Measurements from ENCODE around the gene CST5.
"Not testable (repeated sequence)": the region's sequence is repeated elsewhere in the genome, so short reads cannot be mapped to it uniquely, and the experiment has no call there.

The CST5 gene

GRCh38 chr20:23887856-23888255 is 8.3 kb upstream of the CST5 start:
- DNase-seq = no peak

GRCh38 chr20:23884771-23885162 is 5.2 kb upstream of the CST5 start:
- DNase-seq = no peak

GRCh38 chr20:23884136-23884770 is 4.7 kb upstream of the CST5 start:
- no peak for DNase-seq

DNA sequence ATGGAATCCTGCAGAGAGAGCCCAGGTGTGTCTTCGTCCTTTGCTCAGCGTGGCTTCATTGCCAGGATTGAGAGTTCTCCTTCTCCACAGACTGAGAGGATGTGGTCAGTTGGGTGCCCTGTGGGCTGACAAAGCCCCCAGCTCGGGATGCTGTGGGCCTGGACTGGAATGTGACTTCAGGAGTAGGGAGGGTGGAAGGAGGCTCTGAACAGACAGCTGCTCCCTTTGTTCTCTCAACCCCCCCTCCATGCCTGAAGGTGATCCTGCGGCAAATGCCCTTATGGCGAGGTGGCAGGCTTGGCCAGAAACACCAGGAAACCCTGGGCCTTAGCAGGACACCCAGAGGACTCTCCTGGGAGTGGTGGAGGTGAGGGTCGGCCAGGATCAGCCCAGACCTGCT is 1.8 kb upstream of the CST5 start:
- no peak for DNase-seq

DNA sequence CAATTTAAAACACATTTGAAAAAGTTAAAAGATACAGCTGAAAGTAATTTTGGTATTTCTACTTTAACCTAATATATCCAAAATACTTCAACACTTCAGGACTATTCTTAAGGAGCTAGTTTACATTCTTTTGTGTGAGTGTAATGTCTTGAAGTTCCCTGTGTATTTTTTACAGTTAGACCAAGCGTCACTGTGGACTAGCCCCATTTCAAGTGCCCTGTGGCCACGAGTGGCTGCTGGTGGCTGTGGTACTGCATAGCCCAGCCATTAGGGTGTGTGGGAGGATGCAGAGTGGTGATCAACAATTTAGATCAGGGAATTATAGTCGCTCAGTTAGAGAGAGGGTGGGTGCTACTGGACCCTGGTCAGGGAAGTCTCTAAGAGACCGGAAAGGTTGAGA is 869 bp upstream of the CST5 start:
- DNase-seq = no peak

DNA sequence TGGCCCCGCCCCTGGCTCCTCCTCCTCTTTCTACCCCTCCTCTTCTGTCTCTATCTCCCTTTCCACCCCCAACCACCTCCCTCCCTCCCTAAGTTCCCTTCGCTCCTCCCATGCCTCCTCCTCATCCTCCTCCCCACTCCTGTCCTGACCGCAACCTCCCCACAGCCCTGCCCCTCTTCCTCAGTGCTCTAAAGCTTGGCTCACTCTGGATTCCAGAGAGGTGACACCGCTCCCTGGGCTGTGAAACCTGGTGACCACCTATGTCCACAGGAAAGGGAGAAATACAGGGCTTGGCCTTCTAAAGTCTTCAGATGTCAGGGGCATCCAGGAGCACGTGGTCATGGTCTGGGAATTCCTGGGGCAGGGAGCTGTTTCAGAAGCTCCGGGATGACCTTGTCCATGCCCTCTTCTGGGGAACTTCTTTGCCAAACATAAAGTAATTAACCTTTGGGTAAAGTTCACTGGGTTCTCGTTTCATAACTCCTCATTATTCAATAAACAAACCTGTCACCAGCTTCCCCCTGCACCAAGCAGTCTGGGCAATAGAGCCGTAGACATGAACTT is 345 bp upstream of the CST5 start:
- DNase-seq = no peak

DNA sequence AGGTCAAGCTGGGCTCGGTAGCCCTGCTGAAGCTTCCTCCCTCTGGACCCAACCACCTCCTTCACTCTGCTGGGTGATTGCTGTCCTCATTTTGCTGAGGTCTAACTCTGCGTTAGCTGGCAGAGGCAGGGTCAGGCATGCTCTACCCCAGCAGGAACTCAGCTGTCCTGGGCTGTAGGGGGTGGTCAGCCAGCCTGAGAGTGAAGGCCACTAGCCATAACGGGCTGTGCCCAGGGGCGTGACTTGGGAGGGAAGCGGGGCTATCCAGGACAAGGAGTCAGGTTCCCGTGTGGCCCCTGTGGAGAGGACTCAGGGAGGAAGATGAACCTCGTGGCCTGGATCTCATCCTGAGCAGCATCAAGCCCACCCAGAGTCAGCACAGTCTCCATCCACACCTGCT is 761 bp downstream of the CST5 start:
- no peak for DNase-seq

DNA sequence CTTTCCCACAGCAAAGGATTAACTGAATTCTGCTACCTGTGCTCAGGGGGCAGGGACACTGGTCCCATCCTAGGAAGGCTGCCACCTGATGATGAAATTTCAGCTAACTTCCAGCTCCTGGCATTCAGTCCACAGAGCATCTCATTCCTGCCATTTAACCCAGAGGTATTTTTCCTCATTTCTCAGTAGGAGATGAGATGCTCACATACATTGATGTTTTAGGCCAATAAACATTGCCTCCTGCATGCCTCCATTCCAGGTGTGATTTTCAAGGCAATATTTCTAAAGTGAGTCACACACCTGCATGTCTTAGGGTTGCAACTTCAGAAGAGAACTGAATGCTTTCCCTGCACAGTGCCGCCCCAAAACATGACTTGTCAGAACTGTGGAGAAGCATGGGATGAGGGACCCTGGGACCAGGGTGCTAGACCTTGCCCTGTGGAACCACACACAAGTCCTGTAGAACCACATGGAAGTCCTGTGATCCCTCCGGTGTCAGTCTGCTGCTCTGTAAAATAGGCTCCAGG is 1.5 kb downstream of the CST5 start:
- not testable (repeated sequence) for DNase-seq

- DNase-seq = no peak
Observed at GRCh38 chr20:23877524-23877923, 2.0 kb downstream of the CST5 start.

GRCh38 chr20:23875606-23876237 is 3.8 kb downstream of the CST5 start:
- DNase-seq = no peak

DNA sequence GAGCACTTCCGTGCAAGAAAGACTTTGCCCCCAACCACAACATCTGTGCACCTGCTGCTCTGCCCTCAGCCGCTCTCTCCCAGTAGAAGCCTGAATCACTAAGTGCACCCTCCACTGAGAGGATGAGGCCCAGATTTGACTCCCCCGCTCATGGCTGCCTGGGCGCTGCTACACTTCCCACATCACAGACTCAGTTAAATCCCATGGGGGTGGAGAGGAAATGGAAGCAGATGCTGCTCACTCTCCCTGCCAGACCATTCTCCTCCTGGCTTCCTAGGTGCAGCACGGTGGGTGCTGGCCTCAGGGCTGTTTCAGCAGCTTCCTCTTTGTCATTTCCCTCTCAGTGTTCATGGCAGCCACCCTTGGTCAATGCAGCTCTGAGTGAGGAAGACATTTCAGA is 4.8 kb downstream of the CST5 start:
- DNase-seq = no peak

DNA sequence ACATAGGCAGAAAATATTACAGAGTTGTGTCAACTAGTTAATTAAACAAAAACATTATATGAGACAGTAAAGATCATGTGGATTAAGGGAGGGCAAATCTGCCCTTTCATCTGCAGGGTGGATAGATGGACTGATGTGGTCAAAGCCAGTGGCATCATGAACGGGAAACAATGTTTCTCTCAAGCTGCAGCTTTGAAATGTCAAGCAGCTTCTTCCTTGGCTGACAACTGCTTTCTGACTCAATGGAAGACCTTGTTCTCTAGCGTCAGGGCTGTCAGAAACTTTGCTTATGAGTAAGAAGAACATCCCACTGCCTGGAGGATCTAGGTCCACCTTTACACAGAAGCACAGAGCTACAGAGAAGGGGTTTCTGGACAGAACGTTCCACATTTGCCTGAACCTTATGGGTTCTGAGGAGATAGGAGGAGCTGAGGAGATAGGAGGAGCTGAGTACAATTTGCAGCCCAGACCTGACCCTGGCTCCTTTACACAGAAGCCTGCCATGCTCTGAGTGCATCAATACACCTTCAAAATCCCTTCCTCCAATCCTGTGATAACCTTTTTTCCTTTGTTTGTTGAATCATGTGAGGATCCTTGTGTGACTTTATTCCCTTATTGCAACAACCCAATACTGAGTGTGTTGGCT is 6.1 kb downstream of the CST5 start:
- DNase-seq = no peak

GRCh38 chr20:23872065-23872464 is 7.5 kb downstream of the CST5 start:
- DNase-seq = no peak

- no peak for DNase-seq
Observed at GRCh38 chr20:23870461-23870860, 9.1 kb downstream of the CST5 start.

DNA sequence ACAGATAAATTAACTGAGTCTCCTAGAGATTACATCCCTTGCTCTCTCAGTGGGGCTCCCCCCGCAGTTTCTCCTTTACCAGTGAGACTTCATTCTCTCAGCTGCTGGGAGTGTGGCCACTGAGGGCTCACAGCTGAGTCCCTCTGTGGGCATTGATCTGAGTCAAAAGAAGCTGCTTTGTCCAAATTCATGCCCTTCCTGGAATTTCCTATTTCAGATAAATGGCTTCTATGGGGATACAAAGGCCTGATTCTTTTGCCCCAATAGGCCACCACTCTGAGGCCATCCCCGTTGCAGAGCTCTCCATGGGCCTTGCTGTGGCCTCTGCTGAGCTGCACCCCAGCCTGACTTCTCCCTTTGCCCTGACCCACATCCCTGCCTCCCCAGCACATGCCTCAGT is 10.0 kb downstream of the CST5 start:
- no peak for DNase-seq

GRCh38 chr20:23868321-23868720 is 11.2 kb downstream of the CST5 start:
- DNase-seq = no peak

DNA sequence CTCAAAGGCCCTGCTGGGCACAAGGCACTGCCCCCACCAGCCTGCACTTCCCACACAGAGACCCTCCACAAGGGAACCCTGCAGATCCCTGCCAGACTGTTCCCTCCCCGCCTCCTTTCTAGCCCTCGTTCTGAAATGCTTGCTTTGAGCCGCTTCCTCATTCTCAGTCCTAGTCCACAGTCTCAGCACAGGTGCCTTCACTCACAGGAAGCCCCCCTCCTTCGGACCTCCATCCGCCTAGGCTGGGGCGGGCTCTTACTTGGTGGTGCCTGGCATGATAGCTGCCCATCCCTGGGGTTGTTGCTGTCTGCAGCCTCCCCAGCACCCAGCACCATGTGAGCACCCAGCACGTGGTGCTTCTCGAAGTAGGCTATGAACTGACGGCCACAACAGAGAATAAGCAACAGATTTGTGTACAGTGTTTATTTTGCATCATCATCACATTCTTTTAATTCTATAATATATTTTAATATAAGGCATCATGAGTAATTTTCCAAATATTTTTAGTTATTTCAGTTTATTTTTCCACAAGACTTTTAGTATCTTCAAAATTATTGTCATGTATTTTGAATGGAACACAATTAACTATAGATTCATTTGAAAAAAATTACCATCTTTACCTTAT is 12.3 kb downstream of the CST5 start:
- DNase-seq = no peak

GRCh38 chr20:23860771-23861170 is 18.8 kb downstream of the CST5 start:
- not testable (repeated sequence) for DNase-seq

- DNase-seq = no peak
Observed at GRCh38 chr20:23857962-23858595, 21.5 kb downstream of the CST5 start.

GRCh38 chr20:23856736-23857135 is 22.8 kb downstream of the CST5 start:
- no peak for DNase-seq

DNA sequence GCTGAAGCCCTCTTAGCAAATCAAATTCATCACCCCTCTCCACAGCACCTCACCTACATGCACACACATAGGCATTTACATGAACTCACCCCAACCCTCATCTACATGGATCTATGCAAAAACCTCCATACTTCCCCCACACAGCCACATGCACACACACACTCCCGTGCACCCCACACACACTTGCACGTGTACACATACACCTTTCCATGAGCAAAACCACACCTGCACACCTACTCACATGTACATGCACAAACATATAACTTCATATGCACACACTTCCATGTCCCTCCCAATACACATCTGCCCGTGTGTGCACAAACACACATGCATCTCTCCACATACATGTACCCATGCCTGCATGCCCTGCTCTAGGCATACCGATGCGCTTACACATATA is 23.3 kb downstream of the CST5 start:
- DNase-seq = no peak

DNA sequence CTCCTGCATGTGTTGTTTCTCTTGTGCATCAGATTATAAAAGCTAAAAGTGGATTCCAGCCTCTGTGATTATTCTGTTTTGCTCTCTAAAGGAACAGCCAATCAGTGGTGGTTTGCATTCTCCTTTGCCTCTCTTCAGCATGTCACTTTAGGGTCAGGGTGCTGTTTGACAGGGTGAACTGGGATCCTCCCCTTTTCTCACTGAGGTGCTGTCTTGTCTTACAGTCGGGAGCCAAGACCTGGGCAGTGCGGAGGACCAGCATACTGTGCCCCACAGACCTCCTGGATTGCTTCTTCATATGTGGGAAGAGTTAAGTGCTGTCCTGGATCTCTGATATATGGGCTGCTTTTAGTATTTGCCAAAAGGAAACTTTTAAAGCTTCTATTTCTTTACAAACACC is 37.9 kb downstream of the CST5 start:
- DNase-seq = no peak

DNA sequence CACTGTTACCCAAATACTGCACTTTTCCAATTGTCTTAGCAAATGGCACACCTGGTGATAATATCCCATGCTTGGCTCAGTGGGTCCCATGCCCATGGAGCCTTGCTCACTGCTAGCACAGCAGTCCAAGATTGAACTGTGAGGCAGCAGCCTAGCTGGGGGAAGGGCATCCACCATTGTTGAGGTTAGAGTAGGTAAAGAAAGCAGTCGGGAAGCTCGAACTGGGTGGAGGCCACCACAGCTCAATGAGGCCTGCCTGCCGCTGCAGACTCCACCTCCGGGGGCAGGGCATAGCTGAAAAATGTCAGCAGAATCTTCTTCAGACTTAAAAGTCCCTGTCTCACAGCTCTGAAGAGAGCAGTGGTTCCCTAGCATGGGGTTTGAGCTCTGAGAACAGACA is 43.8 kb downstream of the CST5 start:
- DNase-seq = no peak

All from activated T-cell treated with anti-CD3 and anti-CD28 coated beads for 4 hours (primary cell).